MM.1S (cell line): Measurements from ENCODE around the gene SLC25A48.

Experiments
- DNase-seq: peaks from one replicate; pipeline ENCODE4 v3.0.0-alpha.2; 2015
- H2AFZ ChIP-seq: fragments of 300-600 bp; sonication (generic); 2 replicates; pipeline ENCODE4 v1.6.0; 2016; ENCODE audit warnings: antibody characterized with exemption, low read length
- H3F3A ChIP-seq: fragments of 300-600 bp; sonication (generic); 2 replicates; pipeline ENCODE4 v1.6.1; 2016; ENCODE audit warnings: mild to moderate bottlenecking, antibody characterized with exemption, low read length, moderate library complexity, mixed read lengths; ENCODE audit not compliant: insufficient read depth
- H3K27ac ChIP-seq: fragments of 300-600 bp; sonication (generic); 2 replicates; pipeline ENCODE4 v1.5.1; 2016; ENCODE audit warnings: mild to moderate bottlenecking, low read length
- H3K27me3 ChIP-seq: fragments of 300-600 bp; sonication (generic); replicated peaks from 2 replicates; pipeline ENCODE4 v1.6.0; 2016; ENCODE audit warnings: low read length; ENCODE audit not compliant: insufficient read depth
- H3K36me3 ChIP-seq: fragments of 300-600 bp; sonication (generic); replicated peaks from 2 replicates; pipeline ENCODE4 v1.6.1; 2016; ENCODE audit warnings: mild to moderate bottlenecking, low read length, mixed read lengths; ENCODE audit not compliant: insufficient read depth
- H3K4me1 ChIP-seq: fragments of 300-600 bp; sonication (generic); 2 replicates; pipeline ENCODE4 v1.6.1; 2016; ENCODE audit warnings: low read length, mixed read lengths
- H3K4me2 ChIP-seq: fragments of 300-600 bp; sonication (generic); 2 replicates; pipeline ENCODE4 v1.6.0; 2016; ENCODE audit warnings: low read depth, low read length
- H3K4me3 ChIP-seq: fragments of 300-600 bp; sonication (generic); 2 replicates; pipeline ENCODE4 v1.5.1; 2016; ENCODE audit warnings: low read length, mixed read lengths
- H3K79me2 ChIP-seq: fragments of 300-600 bp; sonication (generic); 2 replicates; pipeline ENCODE4 v1.6.1; 2016; ENCODE audit warnings: mixed run types, low read length, mixed read lengths
- H3K9ac ChIP-seq: fragments of 300-600 bp; sonication (generic); 2 replicates; pipeline ENCODE4 v1.6.1; 2016; ENCODE audit warnings: low read length, mixed read lengths
- H3K9me2 ChIP-seq: fragments of 300-600 bp; sonication (generic); replicated peaks from 2 replicates; pipeline ENCODE4 v1.6.1; 2016; ENCODE audit warnings: mild to moderate bottlenecking, low read length, mixed read lengths; ENCODE audit not compliant: insufficient read depth
- H3K9me3 ChIP-seq: fragments of 300-600 bp; sonication (generic); replicated peaks from 2 replicates; pipeline ENCODE4 v1.6.1; 2016; ENCODE audit warnings: mild to moderate bottlenecking, low read length, mixed read lengths; ENCODE audit not compliant: insufficient read depth
- H4K20me1 ChIP-seq: fragments of 300-600 bp; sonication (generic); 2 replicates; pipeline ENCODE4 v1.6.1; 2016; ENCODE audit warnings: mild to moderate bottlenecking, low read length, moderate library complexity, mixed read lengths; ENCODE audit not compliant: insufficient read depth
- CTCF ChIP-seq: fragments of 300-600 bp; sonication (generic); IDR thresholded peaks from 2 replicates; pipeline ENCODE4 v1.5.1; 2016; ENCODE audit warnings: antibody characterized with exemption, low read length, mixed read lengths
- EZH2 ChIP-seq: fragments of 300-600 bp; sonication (generic); optimal IDR thresholded peaks from 2 replicates; pipeline ENCODE3; 2017; ENCODE audit warnings: low read depth, mild to moderate bottlenecking, antibody characterized with exemption, low read length, mixed read lengths
- EZH2phosphoT487 ChIP-seq: fragments of 300-600 bp; sonication (generic); IDR thresholded peaks from 2 replicates; pipeline ENCODE4 v1.6.1; 2018; ENCODE audit warnings: antibody characterized with exemption, low read length

Gene SLC25A48

DNA sequence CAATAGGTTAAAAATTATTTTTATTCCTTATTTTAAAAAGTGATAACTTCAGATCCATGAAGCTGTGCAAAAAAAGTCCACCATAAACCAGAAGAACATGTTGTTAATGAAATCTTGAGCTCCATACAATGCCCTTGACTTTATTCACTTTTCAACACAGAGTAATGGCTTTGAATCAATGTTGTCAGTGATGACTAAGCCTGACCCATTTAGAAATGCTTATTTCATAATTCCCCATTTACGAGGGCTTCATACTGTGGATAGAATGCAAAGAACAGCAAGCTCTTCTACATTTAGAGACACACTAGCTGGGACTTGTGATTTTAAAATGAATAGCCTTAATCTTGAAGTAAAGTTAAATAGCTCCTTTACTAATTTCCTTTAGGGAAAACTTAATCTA lies 86.9 kb downstream of the SLC25A48 start:
- H3K36me3 ChIP-seq: no peaks in the 10 kb centered on the region
- TF ChIP-seq EZH2 (no peak), EZH2phosphoT487 (no peak), CTCF (no peak)
- no peaks in the 10 kb centered on the region for H3K9me3 ChIP-seq
- no peaks in the 10 kb centered on the region for H3K9me2 ChIP-seq
- no peaks in the 10 kb centered on the region for H3F3A ChIP-seq
- no peak overlapping the region for H3K9ac ChIP-seq
- no peak for DNase-seq
- no peak overlapping the region for H3K4me2 ChIP-seq
- H3K27ac ChIP-seq: no peak overlapping the region
- H3K27me3 ChIP-seq: no peaks in the 10 kb centered on the region
- H3K4me3 ChIP-seq: no peak overlapping the region
- no peak overlapping the region for H2AFZ ChIP-seq
- no peaks in the 10 kb centered on the region for H4K20me1 ChIP-seq
- no peaks in the 10 kb centered on the region for H3K4me1 ChIP-seq
- H3K79me2 ChIP-seq: no peaks in the 10 kb centered on the region

- Histone ChIP-seq H3K9ac (no peak overlapping the region), H3K36me3 (no peaks in the 10 kb centered on the region), H3F3A (peaks cover 10% of the 10 kb centered on the region; the same call in 1 of the 2 replicates), H4K20me1 (no peaks in the 10 kb centered on the region), H3K27ac (no peak overlapping the region), H3K4me2 (no peak overlapping the region), H2AFZ (no peak overlapping the region), H3K79me2 (no peaks in the 10 kb centered on the region), H3K27me3 (no peaks in the 10 kb centered on the region), H3K4me3 (no peak overlapping the region), H3K9me2 (no peaks in the 10 kb centered on the region), H3K4me1 (peaks cover 8% of the 10 kb centered on the region), H3K9me3 (no peaks in the 10 kb centered on the region)
- TF ChIP-seq CTCF: no peak
- no peak for TF ChIP-seq EZH2
- no peak for TF ChIP-seq EZH2phosphoT487
- no peak for DNase-seq
These were observed 95.8 kb downstream of the SLC25A48 start for GRCh38 chr5:135930029-135930948.

- Histone ChIP-seq H3K9ac (no peak overlapping the region), H3K79me2 (no peaks in the 10 kb centered on the region)
- no peak for DNase-seq
These were observed 96.5 kb downstream of the SLC25A48 start for GRCh38 chr5:135930949-135931295.

More at GRCh38 chr5:135930949-135931295, 96.5 kb downstream of the SLC25A48 start:
- no peaks in the 10 kb centered on the region for H3K9me3 ChIP-seq
- no peak overlapping the region for H3K4me2 ChIP-seq
- H3K36me3 ChIP-seq: no peaks in the 10 kb centered on the region
- peaks cover 10% of the 10 kb centered on the region; the same call in 1 of the 2 replicates for H3F3A ChIP-seq
- no peak for TF ChIP-seq CTCF
- no peak for TF ChIP-seq EZH2phosphoT487
- no peak for TF ChIP-seq EZH2
- H3K27me3 ChIP-seq: no peaks in the 10 kb centered on the region
- no peaks in the 10 kb centered on the region for H4K20me1 ChIP-seq
- no peaks in the 10 kb centered on the region for H3K9me2 ChIP-seq
- peaks cover 14% of the 10 kb centered on the region for H3K4me1 ChIP-seq
- no peak overlapping the region for H2AFZ ChIP-seq
- no peak overlapping the region for H3K4me3 ChIP-seq
- no peak overlapping the region for H3K27ac ChIP-seq
